Neutrophil (primary cell): ENCODE results near the gene FKRP.
"Not testable (repeated sequence)": the region's sequence is repeated elsewhere in the genome, so short reads cannot be mapped to it uniquely, and the experiment has no call there.

ENCODE experiments used
- H3K27ac ChIP-seq: fragments of 200-600 bp; sonication (generic); 2 replicates; pipeline ENCODE4 v1.5.1; 2016; ENCODE audit warnings: mild to moderate bottlenecking, moderate library complexity
- H3K27me3 ChIP-seq: fragments of 200-600 bp; sonication (generic); 2 replicates; pipeline ENCODE4 v1.6.0; 2016; ENCODE audit warnings: mild to moderate bottlenecking
- H3K36me3 ChIP-seq: fragments of 200-600 bp; sonication (generic); 2 replicates; pipeline ENCODE4 v1.5.1; 2017
- H3K4me1 ChIP-seq, 2 experiments: fragments of 200-600 bp in 1 of 2; sonication (generic) in 1 of 2; 1 replicate in 1 of 2; 2 replicates in 1 of 2; pipeline versions ENCODE4 v1.5.1 to v1.6.1; 2013 to 2016; ENCODE audit warnings: low read depth in 1 of 2, low read length in 1 of 2, mild to moderate bottlenecking in 1 of 2, moderate library complexity in 1 of 2; ENCODE audit not compliant: control insufficient read depth in 1 of 2, insufficient read depth in 1 of 2
- H3K4me3 ChIP-seq, 2 experiments: fragments of 200-600 bp in 1 of 2; sonication (generic) in 1 of 2; 1 replicate in 1 of 2; 2 replicates in 1 of 2; pipeline ENCODE4 v1.5.1; 2013 to 2016; ENCODE audit warnings: low read depth in 1 of 2, low read length in 1 of 2, mild to moderate bottlenecking in 1 of 2, moderate library complexity in 1 of 2
- H3K9me3 ChIP-seq: fragments of 200-600 bp; sonication (generic); 2 replicates; pipeline ENCODE4 v1.5.1; 2016
- TF ChIP-seq, protein P1 (sequence below): fragments of 200-600 bp; sonication (generic); IDR thresholded peaks from 2 replicates; pipeline ENCODE4 v1.5.1; 2016; ENCODE audit warnings: antibody characterized with exemption

Gene FKRP

DNA sequence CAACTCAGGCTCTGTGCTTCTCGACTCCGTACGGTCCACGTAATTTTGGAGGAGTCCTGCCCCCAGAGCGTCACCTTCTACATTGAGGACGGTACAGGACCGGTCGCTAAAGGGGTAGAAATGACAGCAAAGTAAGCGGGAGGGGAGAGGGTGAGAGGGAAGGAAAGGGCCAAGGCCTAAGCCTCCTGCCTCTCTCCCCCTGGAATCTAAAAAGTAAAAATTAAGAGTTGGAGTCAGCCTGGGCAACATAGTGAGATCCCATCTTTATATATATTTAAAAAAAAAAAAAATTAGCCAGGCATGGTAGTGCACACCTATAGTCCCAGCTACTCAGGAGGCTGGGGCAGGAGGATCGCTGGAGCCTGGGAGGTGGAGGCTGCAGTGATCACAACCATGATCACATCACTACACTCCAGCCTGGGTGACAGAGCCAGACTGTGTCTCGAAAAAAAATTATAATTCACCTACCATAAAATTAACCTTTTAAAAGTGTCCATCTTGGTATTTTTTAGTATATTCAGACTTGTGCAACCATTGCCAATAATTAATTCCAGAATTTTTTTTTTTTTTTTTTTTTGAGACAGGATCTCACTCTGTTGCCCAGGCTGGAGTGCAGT is 29.9 kb downstream of the FKRP start:
- H3K4me3 ChIP-seq, result no peak overlapping the region
- H3K27me3 ChIP-seq, result no peaks in the 10 kb centered on the region
- peaks cover 17% of the 10 kb centered on the region for H3K36me3 ChIP-seq
- H3K4me1 ChIP-seq, result peaks cover 5 to 11% of the 10 kb centered on the region in 2 experiments
- H3K9me3 ChIP-seq, result no peaks in the 10 kb centered on the region
- TF ChIP-seq, protein P1, sequence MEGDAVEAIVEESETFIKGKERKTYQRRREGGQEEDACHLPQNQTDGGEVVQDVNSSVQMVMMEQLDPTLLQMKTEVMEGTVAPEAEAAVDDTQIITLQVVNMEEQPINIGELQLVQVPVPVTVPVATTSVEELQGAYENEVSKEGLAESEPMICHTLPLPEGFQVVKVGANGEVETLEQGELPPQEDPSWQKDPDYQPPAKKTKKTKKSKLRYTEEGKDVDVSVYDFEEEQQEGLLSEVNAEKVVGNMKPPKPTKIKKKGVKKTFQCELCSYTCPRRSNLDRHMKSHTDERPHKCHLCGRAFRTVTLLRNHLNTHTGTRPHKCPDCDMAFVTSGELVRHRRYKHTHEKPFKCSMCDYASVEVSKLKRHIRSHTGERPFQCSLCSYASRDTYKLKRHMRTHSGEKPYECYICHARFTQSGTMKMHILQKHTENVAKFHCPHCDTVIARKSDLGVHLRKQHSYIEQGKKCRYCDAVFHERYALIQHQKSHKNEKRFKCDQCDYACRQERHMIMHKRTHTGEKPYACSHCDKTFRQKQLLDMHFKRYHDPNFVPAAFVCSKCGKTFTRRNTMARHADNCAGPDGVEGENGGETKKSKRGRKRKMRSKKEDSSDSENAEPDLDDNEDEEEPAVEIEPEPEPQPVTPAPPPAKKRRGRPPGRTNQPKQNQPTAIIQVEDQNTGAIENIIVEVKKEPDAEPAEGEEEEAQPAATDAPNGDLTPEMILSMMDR, result no peak
- no peak overlapping the region for H3K27ac ChIP-seq

DNA sequence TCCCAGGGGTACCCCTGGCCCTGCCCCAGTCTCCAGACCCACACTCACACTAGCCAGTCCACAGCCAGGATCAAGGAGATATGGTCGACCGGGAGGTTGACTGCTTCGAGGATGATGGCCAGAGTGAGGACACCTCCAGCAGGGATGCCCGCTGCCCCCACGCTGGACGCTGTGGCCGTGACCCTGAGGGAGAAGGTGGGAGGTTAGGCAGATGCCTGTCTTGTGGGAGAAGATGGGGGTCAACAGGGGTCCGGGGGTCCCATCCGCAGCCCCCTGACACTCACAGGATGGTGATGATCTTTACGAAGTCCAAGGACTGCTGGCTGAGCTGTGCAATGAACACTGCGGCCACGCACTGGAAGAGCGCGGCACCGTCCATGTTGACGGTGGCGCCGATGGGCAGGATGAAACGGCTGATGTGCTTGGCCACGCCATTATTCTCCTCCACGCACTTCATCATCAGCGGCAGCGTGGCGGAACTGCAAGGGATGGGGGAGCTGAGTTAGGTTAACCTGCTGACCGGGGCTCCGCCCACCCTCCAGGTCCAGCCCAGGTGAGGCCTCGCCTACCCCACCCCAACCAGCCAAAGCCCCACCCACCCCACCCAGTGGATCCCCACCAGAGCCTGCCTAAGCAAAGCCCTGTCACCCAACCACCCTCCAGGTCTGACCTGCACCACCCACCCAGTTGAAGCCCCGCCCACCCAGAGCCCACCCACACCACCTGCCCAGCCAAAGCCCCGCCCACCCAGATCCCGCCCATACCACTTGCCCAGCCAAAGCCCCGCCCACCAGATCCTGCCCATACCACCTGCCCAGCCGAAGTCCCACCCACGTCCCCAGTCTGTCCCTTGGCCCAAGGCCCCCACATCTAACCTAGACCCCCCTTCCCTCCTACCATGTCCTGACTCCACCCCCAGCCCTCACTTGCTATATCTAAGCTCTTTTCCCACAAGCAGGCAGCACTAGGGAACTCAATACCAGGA is 31.4 kb downstream of the FKRP start:
- no peaks in the 10 kb centered on the region for H3K9me3 ChIP-seq
- TF ChIP-seq, protein P1, result no peak
- no peaks in the 10 kb centered on the region for H3K27me3 ChIP-seq
- no peak overlapping the region for H3K4me3 ChIP-seq
- H3K36me3 ChIP-seq, result peaks cover 17% of the 10 kb centered on the region
- H3K4me1 ChIP-seq, result peaks cover 5 to 11% of the 10 kb centered on the region in 2 experiments
- H3K27ac ChIP-seq, result no peak overlapping the region

DNA sequence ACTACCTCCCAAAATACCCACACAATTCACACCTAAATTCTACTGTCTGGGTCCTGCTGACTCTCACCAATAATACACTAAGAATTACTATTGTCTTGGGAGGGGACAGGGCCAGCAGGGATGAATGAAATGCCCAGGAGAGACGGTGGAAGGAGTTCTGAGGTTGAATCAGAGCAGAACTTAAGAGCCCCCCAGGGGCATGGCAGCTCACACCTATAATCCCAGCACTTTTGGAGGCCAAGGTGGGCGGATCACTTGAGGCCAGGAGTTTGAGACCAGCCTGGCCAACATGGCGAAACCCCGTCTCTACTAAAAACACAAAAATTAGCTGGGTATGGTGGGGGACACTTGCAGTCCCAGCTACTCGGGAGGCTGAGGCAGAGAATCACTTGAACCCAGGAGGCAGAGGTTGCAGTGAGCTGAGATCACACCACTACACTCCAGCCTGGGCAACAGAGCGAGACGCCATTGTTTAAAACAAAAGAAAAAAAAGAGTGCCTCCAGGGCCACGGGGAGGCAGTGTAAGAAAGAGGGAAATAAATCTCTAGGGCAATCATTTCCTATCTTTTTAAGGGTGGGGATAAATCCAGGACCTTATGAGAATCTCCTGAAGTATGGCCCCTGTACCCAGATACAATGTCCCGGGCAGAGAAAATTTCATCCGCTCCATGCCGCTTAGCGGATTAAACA is 32.2 kb downstream of the FKRP start:
- peaks cover 5 to 11% of the 10 kb centered on the region in 2 experiments for H3K4me1 ChIP-seq
- H3K27me3 ChIP-seq, H3K4me3 ChIP-seq, H3K9me3 ChIP-seq: not testable (repeated sequence)
- H3K27ac ChIP-seq, result peak overlapping the region; percentile 13
- H3K36me3 ChIP-seq, result peaks cover 17% of the 10 kb centered on the region

DNA sequence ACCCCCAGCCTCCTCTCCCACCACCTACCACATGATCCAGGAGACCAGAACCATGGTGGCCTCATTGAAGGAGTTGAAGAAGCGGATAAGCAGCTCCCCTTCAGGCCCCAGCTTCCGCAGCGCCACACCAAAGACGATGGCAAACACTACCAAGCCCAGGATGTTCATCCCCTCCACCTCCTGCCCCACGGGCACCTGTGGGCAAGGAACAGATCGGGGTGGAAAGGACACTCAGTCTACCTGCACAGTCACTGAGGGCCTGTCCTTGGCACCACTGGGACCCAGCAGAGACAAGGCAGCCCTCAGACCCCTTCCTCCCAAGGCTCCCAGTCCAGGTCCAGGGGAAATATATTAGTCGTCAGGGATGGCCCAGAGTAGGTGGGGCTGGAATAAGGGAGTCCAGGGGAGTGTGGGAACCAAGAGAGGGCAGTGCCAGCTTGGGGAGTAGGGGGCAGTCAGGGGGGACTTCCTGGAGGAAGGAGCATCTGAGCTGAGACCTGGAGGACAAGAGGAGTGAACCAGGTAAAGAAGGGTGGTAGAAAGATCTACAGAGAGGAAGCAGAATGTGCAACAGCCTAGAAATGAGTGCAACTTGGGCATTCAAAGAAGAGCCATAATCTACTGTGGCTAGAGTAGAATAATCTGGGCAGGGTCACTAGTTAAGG is 36.6 kb downstream of the FKRP start:
- H3K4me1 ChIP-seq, result peaks cover 42 to 48% of the 10 kb centered on the region in 2 experiments
- no peaks in the 10 kb centered on the region for H3K9me3 ChIP-seq
- no peaks in the 10 kb centered on the region for H3K36me3 ChIP-seq
- no peaks in the 10 kb centered on the region for H3K27me3 ChIP-seq
- H3K4me3 ChIP-seq, result no peak overlapping the region
- TF ChIP-seq, protein P1, result no peak
- no peak overlapping the region for H3K27ac ChIP-seq

DNA sequence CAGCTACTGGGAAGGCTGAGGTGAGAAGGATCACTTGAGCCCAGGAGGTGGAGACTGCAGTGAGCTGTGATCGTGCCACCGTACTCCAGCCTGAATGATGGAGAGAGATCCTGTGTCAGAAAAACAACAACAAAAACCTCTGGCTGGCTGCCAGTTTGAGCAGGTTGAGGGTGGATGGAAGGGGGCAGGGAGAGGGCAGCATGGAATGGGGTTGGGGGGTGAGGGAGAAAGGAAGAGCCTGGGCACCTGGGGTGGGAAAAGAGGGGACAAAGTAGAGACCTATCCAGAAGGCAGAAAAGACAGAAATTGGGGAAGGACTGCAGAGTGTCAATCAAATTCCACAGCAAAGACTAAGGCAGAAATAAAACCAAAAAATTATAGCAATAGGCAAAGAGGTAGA is 37.8 kb downstream of the FKRP start:
- peak overlapping the region; percentile 80 for H3K27ac ChIP-seq
- TF ChIP-seq, protein P1, result no peak
- H3K27me3 ChIP-seq, result peaks cover 4% of the 10 kb centered on the region
- no peak overlapping the region for H3K4me3 ChIP-seq
- peaks cover 48 to 52% of the 10 kb centered on the region in 2 experiments for H3K4me1 ChIP-seq
- no peaks in the 10 kb centered on the region for H3K9me3 ChIP-seq
- H3K36me3 ChIP-seq, result no peaks in the 10 kb centered on the region
